Esophagus muscularis mucosa (tissue), 4 donors: ENCODE results near the gene HADH. TPM values are rescaled to one million over a fixed set of nuclear protein-coding genes. Genes with fewer than 3 reads are reported as not detected.

ENCODE experiments used
- DNase-seq: peaks from one replicate; pipeline ENCODE4 v3.0.0-alpha.2; 2017; ENCODE audit errors: extremely low spot score
- H3K27ac ChIP-seq, 4 donors: fragments of 200-600 bp; sonication (generic); replicated peaks in 1 of 4; 1 replicate in 3 of 4; 2 replicates in 1 of 4; pipeline ENCODE4 v1.5.1; 2016 to 2019; ENCODE audit warnings: mild to moderate bottlenecking in 1 of 4
- H3K27me3 ChIP-seq, 4 donors: fragments of 200-600 bp; sonication (generic); one replicate each; pipeline versions ENCODE4 v1.5.1 to v1.6.0; 2016 to 2019
- H3K36me3 ChIP-seq, 4 donors: fragments of 200-600 bp; sonication (generic); one replicate each; pipeline ENCODE4 v1.5.1; 2016 to 2019
- H3K4me1 ChIP-seq, 4 donors: fragments of 200-600 bp; sonication (generic); one replicate each; pipeline ENCODE4 v1.5.1; 2016 to 2019
- H3K4me3 ChIP-seq, 4 donors: fragments of 200-600 bp; sonication (generic); 1 replicate in 2 of 4; 2 replicates in 2 of 4; pipeline ENCODE4 v1.5.1; 2016 to 2019; ENCODE audit warnings: mild to moderate bottlenecking in 4 of 4, moderate library complexity in 1 of 4
- H3K9me3 ChIP-seq, 4 donors: fragments of 200-600 bp; sonication (generic); 1 replicate in 3 of 4; 2 replicates in 1 of 4; pipeline ENCODE4 v1.5.1; 2016 to 2019
- CTCF ChIP-seq, 3 experiments: fragments of 200-600 bp in 2 of 3; fragments of 450-650 bp in 1 of 3; sonication (generic) in 2 of 3; IDR thresholded peaks; one replicate each; pipeline ENCODE4 v1.5.1; 2017 to 2019; ENCODE audit warnings: antibody characterized with exemption in 3 of 3, mild to moderate bottlenecking in 2 of 3, moderate library complexity in 1 of 3
- EP300 ChIP-seq: sonication (generic); formaldehyde crosslinking; IDR thresholded peaks from one replicate; pipeline ENCODE4 v1.6.1; 2017; ENCODE audit warnings: antibody characterized with exemption
- POLR2A ChIP-seq: fragments of 450-650 bp; IDR thresholded peaks from one replicate; pipeline ENCODE4 v1.6.1; 2017; ENCODE audit warnings: antibody characterized with exemption, moderate library complexity, mild to moderate bottlenecking, low read depth
- POLR2AphosphoS5 ChIP-seq, 2 donors: sonication (generic); formaldehyde crosslinking; IDR thresholded peaks; one replicate each; pipeline ENCODE4 v1.6.1; 2017; ENCODE audit warnings: antibody characterized with exemption in 2 of 2
- WGBS: methylation state at CpG from one replicate; pipeline ENCODE4 v1.1.5; 2018; 5-methylcytosine and 5-hydroxymethylcytosine counted together
- intact Hi-C: fragments of 100-400 bp; cut with DNase I; formaldehyde crosslinking; loops from one replicate; pipeline ENCODE4 v1.15.1; 2023
- total RNA-seq, 4 donors: library from RNA; depleted of rRNA; stranded (reverse); fragments of >200 nt; gene quantifications; one replicate each; pipeline versions ENCODE4 v1.1.0 to v1.2.1, GENCODE V29; 2016

The HADH gene
- total RNA-seq, 4 donors from 2014 or later = 60.8 to 176 (median 108) TPM

GRCh38 chr4:107974523-107974922, 15.2 kb upstream of the HADH start:
- no peak overlapping the region for H3K4me3 ChIP-seq
- no peaks in the 10 kb centered on the region for H3K9me3 ChIP-seq
- H3K27me3 ChIP-seq = no peaks in the 10 kb centered on the region
- WGBS = 85% methylated on average over 3 of the region's 3 CpGs
- TF ChIP-seq EP300 (no peak), POLR2A (no peak), POLR2AphosphoS5 (IDR thresholded peaks at IDR 0.05) (no peak), CTCF (IDR thresholded peaks at IDR 0.05) (no peak)
- no peak overlapping the region for H3K27ac ChIP-seq
- H3K36me3 ChIP-seq = no peaks in the 10 kb centered on the region
- H3K4me1 ChIP-seq = peaks cover 0 to 4% (median 0%) of the 10 kb centered on the region in 4 donors
- no peak for DNase-seq
- intact Hi-C loops = no loop called here

- WGBS = 94% methylated on average over 4 of the region's 4 CpGs
- Histone ChIP-seq H3K27me3 (no peaks in the 10 kb centered on the region), H3K4me1 (peaks cover 0 to 4% (median 0%) of the 10 kb centered on the region in 4 donors), H3K9me3 (no peaks in the 10 kb centered on the region), H3K27ac (no peak overlapping the region), H3K36me3 (no peaks in the 10 kb centered on the region), H3K4me3 (no peak overlapping the region)
- intact Hi-C loops = no loop called here
- DNase-seq = no peak
- TF ChIP-seq POLR2A = no peak
- no peak for TF ChIP-seq POLR2AphosphoS5 (IDR thresholded peaks at IDR 0.05)
These were observed 12.2 kb upstream of the HADH start for GRCh38 chr4:107977482-107977881.

GRCh38 chr4:107977966-107978705, 11.6 kb upstream of the HADH start:
- DNase-seq = no peak
- intact Hi-C loops = no loop called here
- TF ChIP-seq EP300 (no peak), POLR2A (no peak), POLR2AphosphoS5 (IDR thresholded peaks at IDR 0.05) (no peak), CTCF (IDR thresholded peaks at IDR 0.05) (no peak)
- WGBS = 43% methylated on average over 3 of the region's 3 CpGs
- H3K4me3 ChIP-seq = no peak overlapping the region
- H3K27ac ChIP-seq = no peak overlapping the region
- no peaks in the 10 kb centered on the region for H3K9me3 ChIP-seq
- H3K36me3 ChIP-seq = no peaks in the 10 kb centered on the region
- peaks cover 0 to 4% (median 0%) of the 10 kb centered on the region in 4 donors for H3K4me1 ChIP-seq
- H3K27me3 ChIP-seq = no peaks in the 10 kb centered on the region

- Histone ChIP-seq H3K4me3 (no peak overlapping the region), H3K36me3 (no peaks in the 10 kb centered on the region), H3K27me3 (no peaks in the 10 kb centered on the region), H3K9me3 (no peaks in the 10 kb centered on the region), H3K27ac (no peak overlapping the region), H3K4me1 (peaks cover 0 to 4% (median 0%) of the 10 kb centered on the region in 4 donors)
- intact Hi-C loops = no loop called here
- TF ChIP-seq CTCF (IDR thresholded peaks at IDR 0.05) (no peak), POLR2A (no peak), EP300 (no peak)
- no peak for DNase-seq
- 82% methylated on average over 2 of the region's 2 CpGs for WGBS
These were observed 10.8 kb upstream of the HADH start for GRCh38 chr4:107978716-107979451.
